ENCODE measurements around the gene SOBP. TPM values are rescaled to one million over a fixed set of nuclear protein-coding genes. Genes with fewer than 3 reads are reported as not detected.

The SOBP gene
- total RNA-seq, 4 donors from 2014 or later: 3.8 to 32.5 (median 19.4) TPM

DNA sequence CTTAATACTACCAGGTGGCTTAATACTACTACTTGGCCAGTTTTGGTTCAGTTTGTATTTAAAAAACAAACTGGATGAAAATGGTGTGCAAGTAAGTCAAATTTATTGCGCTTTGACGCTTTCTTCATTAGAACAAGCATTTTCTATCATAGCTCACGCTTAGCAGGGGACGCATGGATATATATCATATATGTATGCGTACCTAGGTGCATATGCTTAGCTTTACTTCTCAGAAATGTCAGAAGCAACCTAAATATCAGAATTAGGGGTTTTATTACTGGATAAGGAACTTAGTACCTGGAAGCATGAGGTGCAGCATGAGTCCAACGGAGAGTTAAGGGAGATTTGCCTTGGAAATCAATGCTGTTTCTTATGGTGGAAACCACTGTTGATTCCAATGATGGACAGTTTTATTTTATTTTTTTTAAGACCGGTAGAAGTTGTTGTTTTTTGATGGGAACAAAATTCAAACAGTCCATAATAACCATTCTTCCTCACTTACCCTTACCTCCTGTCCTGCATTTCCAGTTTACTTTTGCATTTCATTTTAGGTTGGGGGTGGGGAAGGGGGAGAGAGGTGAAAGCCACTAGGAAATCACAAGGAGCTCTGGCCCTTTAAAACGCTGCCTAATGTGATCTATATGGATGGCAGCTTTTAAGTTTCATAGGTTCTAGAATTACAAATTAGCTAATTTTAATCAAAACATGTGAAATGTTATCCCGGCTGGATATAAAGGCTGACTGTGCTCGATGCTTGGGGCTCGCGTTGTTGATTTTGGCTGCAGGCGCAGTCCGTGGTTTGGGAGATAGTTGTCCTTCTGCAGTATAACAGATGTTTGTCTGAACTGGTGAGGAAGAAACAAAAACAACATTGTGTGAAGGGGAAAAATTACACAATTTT is 2.1 kb downstream of the SOBP start:
- H3K9me3 ChIP-seq: no peaks in the 10 kb centered on the region
- intact Hi-C loops (cut with DNase I; ENCODE audit: low total_unique reads): loop anchor here (5.0 to 10.0 kb wide), 5 partner anchors 50 to 1697 kb away; no protein-coding TSS in a partner anchor
- peak in 1 of 2 donors; percentile 21 for DNase-seq
- no peak for ATAC-seq
- TF ChIP-seq, protein P1, sequence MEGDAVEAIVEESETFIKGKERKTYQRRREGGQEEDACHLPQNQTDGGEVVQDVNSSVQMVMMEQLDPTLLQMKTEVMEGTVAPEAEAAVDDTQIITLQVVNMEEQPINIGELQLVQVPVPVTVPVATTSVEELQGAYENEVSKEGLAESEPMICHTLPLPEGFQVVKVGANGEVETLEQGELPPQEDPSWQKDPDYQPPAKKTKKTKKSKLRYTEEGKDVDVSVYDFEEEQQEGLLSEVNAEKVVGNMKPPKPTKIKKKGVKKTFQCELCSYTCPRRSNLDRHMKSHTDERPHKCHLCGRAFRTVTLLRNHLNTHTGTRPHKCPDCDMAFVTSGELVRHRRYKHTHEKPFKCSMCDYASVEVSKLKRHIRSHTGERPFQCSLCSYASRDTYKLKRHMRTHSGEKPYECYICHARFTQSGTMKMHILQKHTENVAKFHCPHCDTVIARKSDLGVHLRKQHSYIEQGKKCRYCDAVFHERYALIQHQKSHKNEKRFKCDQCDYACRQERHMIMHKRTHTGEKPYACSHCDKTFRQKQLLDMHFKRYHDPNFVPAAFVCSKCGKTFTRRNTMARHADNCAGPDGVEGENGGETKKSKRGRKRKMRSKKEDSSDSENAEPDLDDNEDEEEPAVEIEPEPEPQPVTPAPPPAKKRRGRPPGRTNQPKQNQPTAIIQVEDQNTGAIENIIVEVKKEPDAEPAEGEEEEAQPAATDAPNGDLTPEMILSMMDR (IDR thresholded peaks at IDR 0.05 in 4 of 5, conservative IDR thresholded peaks at IDR 0.05 in 1 of 5): no peak
- no peak for TF ChIP-seq POLR2A (IDR thresholded peaks at IDR 0.05)
- in situ Hi-C loops (cut with MboI; ENCODE audit: low sequenced_read_pairs in 4 of 4): loop anchor here in 3 of 4 donors (10.0 to 25.0 kb wide), 2 partner anchors 163 to 170 kb away; no protein-coding TSS in a partner anchor
- peak overlapping the region; percentile 69 to 94 (median 84) for H3K4me3 ChIP-seq
- H3K4me1 ChIP-seq: peaks cover 49 to 56% of the 10 kb centered on the region in 2 donors
- H3K36me3 ChIP-seq: no peaks in the 10 kb centered on the region
- H3K27ac ChIP-seq: peak overlapping the region; percentile 90 to 95 (median 92)
- H3K27me3 ChIP-seq: no peaks in the 10 kb centered on the region

DNA sequence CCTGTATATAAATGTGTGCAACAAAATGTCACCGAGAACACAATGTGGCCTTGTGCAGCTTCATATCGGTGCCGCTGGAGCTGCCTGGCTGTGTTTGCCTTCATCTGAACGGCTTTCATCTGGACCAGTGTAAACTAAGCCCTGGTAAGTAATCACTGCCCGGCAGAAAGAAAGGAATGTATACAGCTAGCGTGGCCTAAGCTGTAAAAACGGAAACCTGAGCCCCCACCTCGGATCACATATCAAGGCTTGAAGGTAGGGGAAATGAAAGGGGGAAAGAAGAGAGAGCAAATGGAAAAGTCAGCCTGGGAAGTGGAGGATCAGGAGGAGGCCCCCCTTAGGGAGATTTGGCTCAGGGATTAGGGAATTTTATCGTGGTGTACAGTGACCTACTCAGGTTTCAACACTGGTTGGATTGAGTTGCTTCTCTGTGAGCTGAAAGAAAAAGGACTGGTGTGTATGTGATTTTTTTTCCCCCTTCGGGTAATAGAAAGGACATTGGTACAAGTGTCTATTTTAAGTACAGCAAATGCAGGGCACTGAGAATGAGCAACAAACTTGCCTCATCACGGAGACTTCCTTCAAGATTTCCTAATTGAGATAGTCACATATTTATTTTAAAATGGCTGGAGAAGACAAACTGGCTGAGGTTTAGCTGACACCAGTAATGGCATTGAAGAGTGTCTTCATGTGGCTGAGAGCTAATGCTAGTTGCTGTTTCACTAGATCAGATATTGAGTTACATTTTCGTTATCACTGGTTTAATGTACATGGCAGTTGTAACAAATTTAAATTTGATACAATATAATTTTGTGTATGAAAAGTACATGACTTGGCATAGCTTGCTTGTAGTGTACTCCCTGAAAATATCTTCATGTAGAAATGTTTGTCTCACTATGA is 3.5 kb downstream of the SOBP start:
- Histone ChIP-seq H3K27me3 (no peaks in the 10 kb centered on the region), H3K27ac (peak overlapping the region; percentile 90 to 95 (median 92)), H3K9me3 (no peaks in the 10 kb centered on the region), H3K36me3 (no peaks in the 10 kb centered on the region), H3K4me3 (peak overlapping the region; percentile 69 to 94 (median 84)), H3K4me1 (peaks cover 59 to 63% of the 10 kb centered on the region in 2 donors)
- peak; percentile 74 to 79 for ATAC-seq
- DNase-seq: peak; percentile 55 to 78
- intact Hi-C loops (cut with DNase I; ENCODE audit: low total_unique reads): loop anchor here (1.0 to 10.0 kb wide), 7 partner anchors 34 to 1699 kb away; partner anchors contain the start of gene PDSS2
- TF ChIP-seq, protein P1 (IDR thresholded peaks at IDR 0.05 in 4 of 5, conservative IDR thresholded peaks at IDR 0.05 in 1 of 5): no peak
- TF ChIP-seq POLR2A (IDR thresholded peaks at IDR 0.05): peak; percentile 16 to 49
- in situ Hi-C loops (cut with MboI; ENCODE audit: low sequenced_read_pairs in 4 of 4): loop anchor here in 3 of 4 donors (10.0 to 25.0 kb wide), 2 partner anchors 161 to 169 kb away; no protein-coding TSS in a partner anchor

DNA sequence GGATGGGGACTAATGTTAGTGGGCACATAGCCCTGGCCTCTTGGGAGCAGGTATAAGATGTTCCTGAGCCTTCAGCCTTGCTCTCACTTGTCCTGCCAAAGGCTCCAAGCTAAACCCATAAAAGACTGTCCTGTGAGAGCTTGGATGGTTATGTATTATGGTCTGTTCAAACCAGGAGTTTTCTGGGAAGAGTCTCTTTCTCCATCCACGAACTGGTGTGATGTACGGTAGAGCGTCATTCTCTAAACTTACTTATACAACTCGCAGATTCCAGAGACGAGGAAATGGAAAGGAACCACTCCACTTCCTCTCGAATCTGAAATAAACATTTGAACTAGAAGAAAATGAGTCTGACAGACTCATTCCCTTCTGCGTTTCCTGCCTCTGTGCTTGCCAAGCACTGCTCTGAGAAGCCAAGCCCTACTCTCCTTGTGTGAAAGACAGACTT is 5.3 kb downstream of the SOBP start:
- in situ Hi-C loops (cut with MboI; ENCODE audit: low sequenced_read_pairs in 4 of 4): loop anchor here in 3 of 4 donors (10.0 to 25.0 kb wide), 2 partner anchors 160 to 167 kb away; no protein-coding TSS in a partner anchor
- Histone ChIP-seq H3K27ac (peak overlapping the region; percentile 90 to 95 (median 92)), H3K27me3 (no peaks in the 10 kb centered on the region), H3K9me3 (no peaks in the 10 kb centered on the region), H3K4me3 (peak overlapping the region; percentile 2 to 39 (median 17)), H3K36me3 (no peaks in the 10 kb centered on the region), H3K4me1 (peaks cover 70 to 71% of the 10 kb centered on the region in 2 donors)
- DNase-seq (peak in 1 of 2 donors; percentile 36), ATAC-seq (peak in 1 of 2 donors; percentile 8)
- intact Hi-C loops (cut with DNase I; ENCODE audit: low total_unique reads): loop anchor here (2.0 to 10.0 kb wide), 3 partner anchors 180 to 1700 kb away; no protein-coding TSS in a partner anchor
- TF ChIP-seq, protein P1 (IDR thresholded peaks at IDR 0.05 in 4 of 5, conservative IDR thresholded peaks at IDR 0.05 in 1 of 5): no peak
- no peak for TF ChIP-seq POLR2A (IDR thresholded peaks at IDR 0.05)

DNA sequence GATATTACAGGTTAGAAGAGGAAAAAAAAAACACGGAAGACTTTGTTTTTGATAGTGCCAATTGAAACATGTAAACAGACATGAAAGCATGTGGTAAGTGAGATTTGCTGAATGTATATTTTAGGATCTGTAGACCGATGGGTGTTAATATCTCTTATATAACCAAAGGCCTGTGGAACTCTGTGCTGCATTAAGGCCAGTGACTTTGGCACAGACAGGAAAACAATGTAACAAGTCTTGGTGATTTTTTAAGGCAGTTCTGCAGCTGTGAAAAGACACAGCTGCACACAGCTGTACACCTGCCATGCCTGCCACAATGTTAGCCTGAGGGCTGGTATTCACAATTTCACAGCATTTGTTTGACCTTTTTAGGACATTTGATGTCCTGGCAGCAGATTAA is 6.1 kb downstream of the SOBP start:
- no peak for ATAC-seq
- Histone ChIP-seq H3K4me3 (peak overlapping the region in 1 of 4 donors; percentile 39), H3K9me3 (no peaks in the 10 kb centered on the region), H3K36me3 (no peaks in the 10 kb centered on the region), H3K27ac (peak overlapping the region; percentile 90 to 95 (median 92)), H3K4me1 (peaks cover 70 to 71% of the 10 kb centered on the region in 2 donors), H3K27me3 (no peaks in the 10 kb centered on the region)
- in situ Hi-C loops (cut with MboI; ENCODE audit: low sequenced_read_pairs in 4 of 4) (loop anchor here in 3 of 4 donors (10.0 to 25.0 kb wide), 2 partner anchors 159 to 166 kb away; no protein-coding TSS in a partner anchor), intact Hi-C loops (cut with DNase I; ENCODE audit: low total_unique reads) (loop anchor here (2.0 to 10.0 kb wide), 3 partner anchors 179 to 1701 kb away; no protein-coding TSS in a partner anchor)
- no peak for DNase-seq
- TF ChIP-seq POLR2A (IDR thresholded peaks at IDR 0.05): no peak
- TF ChIP-seq, protein P1 (IDR thresholded peaks at IDR 0.05 in 4 of 5, conservative IDR thresholded peaks at IDR 0.05 in 1 of 5): no peak

Measured in gastrocnemius medialis (tissue), 4 donors.